Measurements from ENCODE around the gene CHD9NB. TPM values are rescaled to one million over a fixed set of nuclear protein-coding genes. Genes with fewer than 3 reads are reported as not detected.
"Not testable (repeated sequence)": the region's sequence is repeated elsewhere in the genome, so short reads cannot be mapped to it uniquely, and the experiment has no call there.

CHD9NB gene
- total RNA-seq, 1 donor from 2014 or later: 0.41 TPM

DNA sequence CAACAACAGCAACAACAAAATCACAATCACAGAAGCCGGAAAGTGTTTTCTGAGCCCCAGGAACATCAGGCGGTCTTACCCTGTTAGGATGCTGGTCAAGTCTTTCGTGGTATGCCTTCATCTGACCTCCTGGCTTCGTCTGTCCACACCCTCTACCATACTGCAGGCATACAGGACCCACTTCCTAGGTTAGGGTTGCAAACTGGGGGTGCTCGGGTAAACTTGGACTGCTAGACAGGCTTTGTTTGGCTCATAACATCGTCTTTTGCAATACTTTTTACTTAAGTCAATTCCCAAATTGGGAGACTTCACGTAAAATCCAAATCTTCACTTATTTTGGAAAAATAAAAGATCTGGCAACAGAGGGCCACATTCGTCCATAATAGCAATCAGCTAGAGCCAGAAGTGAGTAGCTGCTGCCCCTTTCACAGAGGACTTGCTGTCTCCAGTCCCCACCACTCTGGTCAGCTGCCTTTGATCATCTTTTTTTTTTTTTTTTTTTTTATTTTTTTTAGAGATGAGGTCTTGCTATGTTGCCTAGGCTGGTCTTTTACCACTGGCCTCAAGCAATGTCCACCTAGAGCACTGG lies 32.1 kb upstream of the CHD9NB start:
- FAIRE-seq: no peak
- DNase-seq (ENCODE audit: low spot score in 2 of 2): no peak

- DNase-seq (ENCODE audit: low spot score in 2 of 2) (no peak), FAIRE-seq (no peak)
Observed at GRCh38 chr16:53084141-53084541, 31.4 kb upstream of the CHD9NB start.

DNA sequence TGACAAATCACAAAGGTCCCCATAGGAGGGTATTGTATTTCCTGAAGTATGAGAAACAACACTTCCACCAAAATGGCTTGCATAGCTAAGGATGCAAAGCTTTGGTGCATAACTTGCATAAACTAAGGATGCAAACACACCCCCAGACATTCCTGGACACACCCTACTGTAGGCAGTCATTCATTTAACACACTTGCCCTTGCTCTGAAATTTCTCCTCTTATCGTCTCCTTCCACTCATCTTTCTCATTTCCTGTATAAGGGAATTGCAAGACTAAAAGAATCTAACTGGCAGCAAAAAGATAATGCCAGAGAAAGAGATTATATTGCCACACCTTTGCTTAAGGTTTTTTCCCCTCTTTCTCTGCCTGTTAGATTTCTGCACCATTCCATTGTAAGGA lies 30.4 kb upstream of the CHD9NB start:
- no peak for DNase-seq (ENCODE audit: low spot score in 2 of 2)

GRCh38 chr16:53082509-53082908 lies 29.8 kb upstream of the CHD9NB start:
- FAIRE-seq (no peak), DNase-seq (ENCODE audit: low spot score in 2 of 2) (no peak)

More for the DNA sequence above, 30.4 kb upstream of the CHD9NB start:
- no peak for FAIRE-seq

- FAIRE-seq: no peak
- no peak for DNase-seq (ENCODE audit: low spot score in 2 of 2)
Observed at GRCh38 chr16:53081686-53082407, 29.1 kb upstream of the CHD9NB start.

GRCh38 chr16:53081032-53081424 lies 28.3 kb upstream of the CHD9NB start:
- FAIRE-seq: no peak

GRCh38 chr16:53080345-53081031 lies 27.8 kb upstream of the CHD9NB start:
- FAIRE-seq (no peak), DNase-seq (ENCODE audit: low spot score in 2 of 2) (no peak)

More at GRCh38 chr16:53081032-53081424, 28.3 kb upstream of the CHD9NB start:
- no peak for DNase-seq (ENCODE audit: low spot score in 2 of 2)

GRCh38 chr16:53078765-53079485 lies 26.2 kb upstream of the CHD9NB start:
- no peak for FAIRE-seq
- no peak for DNase-seq (ENCODE audit: low spot score in 2 of 2)

DNA sequence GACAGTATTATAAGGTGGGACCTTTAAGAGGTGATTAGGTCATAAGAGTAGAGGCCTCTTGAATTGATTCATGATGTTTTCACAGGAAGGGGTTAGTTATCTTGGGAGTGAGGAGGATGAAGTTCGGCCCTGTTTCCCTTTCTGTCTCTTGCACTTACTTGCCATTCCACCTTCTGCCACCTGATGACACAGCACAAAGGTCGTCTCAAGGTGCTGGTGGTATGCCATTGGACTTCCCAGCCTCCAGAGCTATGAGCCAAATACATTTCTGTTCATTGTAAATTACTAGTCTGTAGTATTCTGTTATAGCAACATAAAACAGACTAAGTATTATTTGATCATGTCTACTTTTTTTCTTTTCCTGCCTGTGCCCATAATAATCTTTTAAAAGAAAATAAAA lies 25.6 kb upstream of the CHD9NB start:
- FAIRE-seq (no peak), DNase-seq (ENCODE audit: low spot score in 2 of 2) (no peak)

GRCh38 chr16:53075461-53075860 lies 22.8 kb upstream of the CHD9NB start:
- DNase-seq (ENCODE audit: low spot score in 2 of 2); FAIRE-seq: not testable (repeated sequence)

GRCh38 chr16:53074296-53074695 lies 21.6 kb upstream of the CHD9NB start:
- DNase-seq (ENCODE audit: low spot score in 2 of 2); FAIRE-seq: not testable (repeated sequence)

- FAIRE-seq (no peak), DNase-seq (ENCODE audit: low spot score in 2 of 2) (no peak)
Observed at GRCh38 chr16:53073022-53073421, 20.3 kb upstream of the CHD9NB start.

- DNase-seq (ENCODE audit: low spot score in 2 of 2): no peak
- FAIRE-seq: no peak
Observed at GRCh38 chr16:53071748-53072301, 19.1 kb upstream of the CHD9NB start.

- DNase-seq (ENCODE audit: low spot score in 2 of 2): no peak
- no peak for FAIRE-seq
Observed at GRCh38 chr16:53069772-53070171, 17.1 kb upstream of the CHD9NB start.

- FAIRE-seq (no peak), DNase-seq (ENCODE audit: low spot score in 2 of 2) (no peak)
Observed at GRCh38 chr16:53068423-53068833, 15.7 kb upstream of the CHD9NB start.

DNA sequence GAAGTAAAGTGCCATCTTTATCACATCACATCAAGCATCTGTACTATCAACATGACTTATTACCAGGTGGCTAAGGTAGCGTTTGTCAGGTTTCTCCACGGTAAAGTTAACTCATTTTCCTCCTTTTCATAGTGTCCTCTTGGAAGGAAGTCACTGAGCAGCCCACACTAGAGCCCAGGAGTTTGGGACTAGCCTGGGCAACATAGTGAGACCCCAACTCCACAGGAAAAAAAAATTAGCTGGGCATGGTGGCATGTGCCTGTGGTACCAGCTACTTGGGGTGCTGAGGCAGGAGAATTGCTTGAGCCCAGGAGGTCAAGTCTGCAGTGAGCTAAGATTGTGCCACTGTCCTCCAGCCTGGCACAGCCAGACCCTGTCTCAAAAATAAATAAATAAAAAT lies 15.0 kb upstream of the CHD9NB start:
- DNase-seq (ENCODE audit: low spot score in 2 of 2) (no peak), FAIRE-seq (no peak)

DNA sequence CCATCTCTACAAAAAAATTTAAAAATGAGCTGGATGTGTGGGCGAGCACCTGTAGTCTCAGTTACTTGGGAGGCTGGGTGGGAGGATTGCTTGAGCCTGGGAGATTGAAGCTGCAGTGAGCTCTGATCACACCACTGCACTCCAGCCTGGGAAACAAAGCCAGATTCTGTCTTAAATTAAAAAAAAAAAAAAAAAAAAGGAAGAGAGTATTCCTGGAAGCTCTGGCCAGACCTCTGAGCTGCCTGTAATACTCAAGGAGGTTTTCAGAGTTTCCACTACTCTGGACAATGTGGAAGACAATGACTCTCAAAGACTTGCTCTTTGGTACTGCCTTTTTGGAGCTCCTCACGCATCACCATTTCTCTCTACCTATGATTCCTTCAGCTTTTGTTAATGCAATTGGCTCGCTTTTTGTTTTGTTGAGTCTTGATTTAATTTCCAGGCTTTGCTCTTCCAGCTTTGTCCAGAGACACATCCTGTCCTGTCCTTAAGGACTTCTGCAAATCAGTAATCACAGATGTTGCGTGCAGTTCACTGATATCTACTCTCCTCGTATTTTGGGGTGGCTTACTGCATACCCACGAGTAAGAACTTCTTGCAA lies 12.9 kb upstream of the CHD9NB start:
- DNase-seq (ENCODE audit: low spot score in 2 of 2): no peak
- no peak for FAIRE-seq

DNA sequence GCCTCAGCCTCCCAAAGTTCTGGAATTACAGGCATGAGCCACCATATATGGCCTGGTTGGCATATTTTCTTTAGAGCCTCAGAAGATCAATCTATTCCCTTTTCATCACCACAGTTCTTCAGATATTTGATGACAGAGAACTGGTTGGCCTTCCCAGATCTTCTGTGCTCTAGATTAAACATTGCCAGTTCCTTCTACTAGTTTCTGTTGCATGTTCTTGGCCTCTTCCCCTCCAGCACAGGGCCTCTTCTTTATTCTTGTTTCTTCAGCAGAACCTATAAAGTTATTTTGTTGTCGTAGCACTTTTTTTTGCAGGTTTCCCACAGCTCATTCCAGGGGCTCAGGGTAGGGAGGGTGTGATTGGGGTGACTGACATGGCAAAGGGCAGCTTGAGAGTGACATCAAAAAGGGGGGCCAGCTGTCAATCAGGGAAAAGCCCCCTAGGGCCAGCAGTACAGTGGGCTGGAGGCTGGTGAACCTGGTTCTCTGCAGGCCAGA lies 11.4 kb upstream of the CHD9NB start:
- FAIRE-seq (no peak), DNase-seq (ENCODE audit: low spot score in 2 of 2) (no peak)

DNA sequence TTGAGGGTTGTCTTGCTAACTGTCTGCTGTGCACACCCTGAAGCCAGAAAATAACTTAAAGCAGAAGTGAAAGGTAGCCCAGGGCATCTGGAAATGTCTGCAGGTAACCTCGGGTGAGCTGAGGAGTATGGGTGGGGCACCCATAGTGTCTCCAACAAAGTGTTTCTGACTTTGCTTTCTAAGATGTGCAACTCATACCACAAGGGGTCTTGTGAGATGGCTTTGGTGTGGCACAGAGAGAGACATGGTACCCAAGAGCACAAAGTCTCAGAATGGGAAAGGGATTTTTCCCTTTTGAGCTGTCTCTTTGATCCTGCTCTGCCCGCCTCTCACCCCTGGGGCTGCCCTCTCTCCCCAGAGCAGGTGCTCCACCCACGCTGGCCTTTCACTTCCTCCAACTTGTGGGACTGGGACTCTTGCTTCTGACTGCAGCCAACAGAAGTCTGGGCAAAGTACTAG lies 9.0 kb upstream of the CHD9NB start:
- FAIRE-seq (no peak), DNase-seq (ENCODE audit: low spot score in 2 of 2) (no peak)

DNA sequence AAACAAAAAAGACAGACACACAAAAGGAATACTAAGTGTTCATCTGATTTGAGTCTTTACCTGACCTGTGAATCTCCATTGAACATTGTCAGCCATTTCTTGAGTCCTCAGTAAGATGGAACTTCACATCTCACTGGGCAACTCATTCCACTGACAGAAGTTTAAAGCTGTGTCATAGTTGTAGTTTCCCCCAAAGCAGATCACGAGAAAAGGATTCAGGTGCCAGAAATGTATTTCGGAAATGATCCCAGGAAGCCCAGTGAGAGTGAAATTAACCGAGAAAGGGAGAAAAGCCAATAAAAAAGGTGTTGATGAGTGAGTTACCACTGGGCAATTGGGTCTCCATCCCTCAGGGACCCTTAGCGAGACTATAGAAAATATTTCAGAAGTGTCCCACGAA lies 8.6 kb upstream of the CHD9NB start:
- FAIRE-seq: no peak

More for the DNA sequence above, 8.6 kb upstream of the CHD9NB start:
- no peak for DNase-seq (ENCODE audit: low spot score in 2 of 2)

Measured in frontal cortex (tissue), 4 donors.